NCI-H345 (cell line): ENCODE measurements around the gene SBF1.

Experiments
- DNase-seq: peaks from one replicate; lab custom pipeline; 2025; lab: John Stamatoyannopoulos, UW

The SBF1 gene

GRCh38 chr22:50483977-50484853 lies 9.4 kb upstream of the SBF1 start:
- DNase-seq, result no peak

- no peak for DNase-seq
These were observed 8.7 kb upstream of the SBF1 start for GRCh38 chr22:50483556-50483955.

GRCh38 chr22:50483106-50483505 lies 8.3 kb upstream of the SBF1 start:
- DNase-seq, result no peak

GRCh38 chr22:50482107-50483074 lies 7.6 kb upstream of the SBF1 start:
- DNase-seq, result no peak

- peak; percentile 38 for DNase-seq
These were observed 6.7 kb upstream of the SBF1 start, which contains the start of gene ADM2 for GRCh38 chr22:50481440-50482106. ADM2 (plus strand) TSS chr22:50481543; CDS start chr22:50481848, 305 bp downstream.

GRCh38 chr22:50481045-50481439 lies 6.2 kb upstream of the SBF1 start:
- no peak for DNase-seq

- peak; percentile 13 for DNase-seq
These were observed 4.9 kb upstream of the SBF1 start for GRCh38 chr22:50479721-50480120.

- no peak for DNase-seq
These were observed 3.1 kb upstream of the SBF1 start for GRCh38 chr22:50477923-50478322.

- DNase-seq, result peak; percentile 6
These were observed 2.0 kb upstream of the SBF1 start for GRCh38 chr22:50476868-50477267.

- no peak for DNase-seq
These were observed 792 bp upstream of the SBF1 start for GRCh38 chr22:50475652-50476002.

- no peak for DNase-seq
These were observed 772 bp downstream of the SBF1 start for GRCh38 chr22:50473855-50474671.

- no peak for DNase-seq
These were observed 1.7 kb downstream of the SBF1 start for GRCh38 chr22:50473088-50473487.

- DNase-seq, result no peak
These were observed 2.9 kb downstream of the SBF1 start for GRCh38 chr22:50471962-50472361.

GRCh38 chr22:50471197-50471847 lies 3.5 kb downstream of the SBF1 start:
- DNase-seq, result no peak

- DNase-seq, result no peak
These were observed 4.3 kb downstream of the SBF1 start for GRCh38 chr22:50470491-50470890.

- DNase-seq, result peak; percentile 85
These were observed 5.2 kb downstream of the SBF1 start for GRCh38 chr22:50469377-50470305.

GRCh38 chr22:50468626-50469025 lies 6.2 kb downstream of the SBF1 start:
- no peak for DNase-seq

GRCh38 chr22:50467773-50468440 lies 6.9 kb downstream of the SBF1 start:
- no peak for DNase-seq

- no peak for DNase-seq
These were observed 7.5 kb downstream of the SBF1 start for GRCh38 chr22:50467341-50467740.
